ENCODE results near the gene KIF18B.

KIF18B gene

DNA sequence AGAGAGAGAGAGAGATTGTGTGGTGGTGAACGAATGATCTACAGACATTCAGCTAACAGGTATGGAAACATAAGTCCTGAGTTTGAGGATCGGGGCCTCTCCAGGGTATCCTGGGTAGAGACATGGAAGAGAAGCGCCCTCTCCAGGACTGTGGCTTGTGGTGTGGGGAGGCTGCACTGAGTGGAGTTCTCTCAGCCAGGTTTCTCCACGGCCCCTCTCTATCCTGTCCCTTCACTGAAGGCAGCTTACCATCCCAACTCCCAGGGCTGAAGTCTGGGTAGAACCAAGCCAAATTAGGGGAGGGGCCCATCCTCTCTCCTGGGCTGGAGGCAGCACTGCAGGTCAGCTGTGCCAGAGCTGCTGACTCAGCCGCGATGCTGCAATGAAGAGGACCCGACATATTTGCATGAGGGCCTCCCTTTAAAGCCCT lies 14.4 kb upstream of the KIF18B start:
- H3K79me2 ChIP-seq (ENCODE audit: insufficient read depth, low read length), result no peaks in the 10 kb centered on the region
- H3K4me1 ChIP-seq (ENCODE audit: insufficient read depth, low read length, severe bottlenecking), result no peaks in the 10 kb centered on the region
- no peak overlapping the region for H3K9ac ChIP-seq (ENCODE audit: low read length)
- H2AFZ ChIP-seq (ENCODE audit: low read length), result no peak overlapping the region
- H4K20me1 ChIP-seq (ENCODE audit: insufficient read depth, low read length), result no peaks in the 10 kb centered on the region
- no peaks in the 10 kb centered on the region for H3K9me2 ChIP-seq (ENCODE audit: low read depth, low read length)
- no peaks in the 10 kb centered on the region for H3K36me3 ChIP-seq (ENCODE audit: insufficient read depth, low read length)
- H3F3A ChIP-seq (ENCODE audit: insufficient read depth, low read length), result no peaks in the 10 kb centered on the region
- H3K4me3 ChIP-seq (ENCODE audit: low read depth, low read length, poor library complexity, severe bottlenecking), result no peak overlapping the region
- peaks cover 14% of the 10 kb centered on the region; the same call in 1 of the 2 replicates for H3K27me3 ChIP-seq (ENCODE audit: insufficient read depth, low read length)
- H3K9me3 ChIP-seq (ENCODE audit: low read length), result no peaks in the 10 kb centered on the region
- no peak overlapping the region; the same call in 1 of the 2 replicates for H3K4me2 ChIP-seq (ENCODE audit: low read length)
- TF ChIP-seq, protein P1, sequence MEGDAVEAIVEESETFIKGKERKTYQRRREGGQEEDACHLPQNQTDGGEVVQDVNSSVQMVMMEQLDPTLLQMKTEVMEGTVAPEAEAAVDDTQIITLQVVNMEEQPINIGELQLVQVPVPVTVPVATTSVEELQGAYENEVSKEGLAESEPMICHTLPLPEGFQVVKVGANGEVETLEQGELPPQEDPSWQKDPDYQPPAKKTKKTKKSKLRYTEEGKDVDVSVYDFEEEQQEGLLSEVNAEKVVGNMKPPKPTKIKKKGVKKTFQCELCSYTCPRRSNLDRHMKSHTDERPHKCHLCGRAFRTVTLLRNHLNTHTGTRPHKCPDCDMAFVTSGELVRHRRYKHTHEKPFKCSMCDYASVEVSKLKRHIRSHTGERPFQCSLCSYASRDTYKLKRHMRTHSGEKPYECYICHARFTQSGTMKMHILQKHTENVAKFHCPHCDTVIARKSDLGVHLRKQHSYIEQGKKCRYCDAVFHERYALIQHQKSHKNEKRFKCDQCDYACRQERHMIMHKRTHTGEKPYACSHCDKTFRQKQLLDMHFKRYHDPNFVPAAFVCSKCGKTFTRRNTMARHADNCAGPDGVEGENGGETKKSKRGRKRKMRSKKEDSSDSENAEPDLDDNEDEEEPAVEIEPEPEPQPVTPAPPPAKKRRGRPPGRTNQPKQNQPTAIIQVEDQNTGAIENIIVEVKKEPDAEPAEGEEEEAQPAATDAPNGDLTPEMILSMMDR (IDR thresholded peaks at IDR 0.05; ENCODE audit: low read length), result peak; percentile 13; the same call in 1 of the 2 replicates
- TF ChIP-seq EZH2 (IDR thresholded peaks at IDR 0.05; ENCODE audit: borderline replicate concordance, low read length), result no peak
- no peak overlapping the region for H3K27ac ChIP-seq (ENCODE audit: low read depth, low read length, poor library complexity, severe bottlenecking)

DNA sequence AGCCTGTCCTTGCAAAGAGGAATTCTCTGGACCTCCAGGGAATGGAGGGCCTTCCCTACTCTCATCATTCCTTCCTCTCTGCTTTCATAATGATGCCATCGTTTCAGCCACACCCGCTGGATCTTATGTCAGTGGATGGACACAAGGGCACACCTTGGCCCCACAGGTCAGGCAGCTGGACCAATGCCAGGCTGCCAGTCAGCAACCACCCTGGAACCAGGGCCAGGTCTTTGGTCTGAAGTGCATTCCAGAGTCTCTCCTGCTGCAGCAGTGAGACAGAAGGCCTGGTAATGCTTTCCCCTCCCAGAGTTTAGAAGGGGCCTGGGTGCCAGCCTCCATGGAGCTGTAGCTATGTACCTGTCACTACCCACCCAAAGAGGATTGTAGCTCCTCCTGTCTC lies 13.1 kb upstream of the KIF18B start:
- Histone ChIP-seq H3K27me3 (ENCODE audit: insufficient read depth, low read length) (peaks cover 14% of the 10 kb centered on the region; the same call in 1 of the 2 replicates), H3K4me3 (ENCODE audit: low read depth, low read length, poor library complexity, severe bottlenecking) (no peak overlapping the region), H3K79me2 (ENCODE audit: insufficient read depth, low read length) (no peaks in the 10 kb centered on the region), H2AFZ (ENCODE audit: low read length) (no peak overlapping the region), H4K20me1 (ENCODE audit: insufficient read depth, low read length) (no peaks in the 10 kb centered on the region), H3K9ac (ENCODE audit: low read length) (no peak overlapping the region), H3K27ac (ENCODE audit: low read depth, low read length, poor library complexity, severe bottlenecking) (no peak overlapping the region), H3K4me2 (ENCODE audit: low read length) (no peak overlapping the region), H3K36me3 (ENCODE audit: insufficient read depth, low read length) (no peaks in the 10 kb centered on the region), H3F3A (ENCODE audit: insufficient read depth, low read length) (no peaks in the 10 kb centered on the region), H3K9me2 (ENCODE audit: low read depth, low read length) (no peaks in the 10 kb centered on the region), H3K9me3 (ENCODE audit: low read length) (no peaks in the 10 kb centered on the region), H3K4me1 (ENCODE audit: insufficient read depth, low read length, severe bottlenecking) (no peaks in the 10 kb centered on the region)
- TF ChIP-seq EZH2 (IDR thresholded peaks at IDR 0.05; ENCODE audit: borderline replicate concordance, low read length), result no peak
- TF ChIP-seq, protein P1 (IDR thresholded peaks at IDR 0.05; ENCODE audit: low read length), result no peak

DNA sequence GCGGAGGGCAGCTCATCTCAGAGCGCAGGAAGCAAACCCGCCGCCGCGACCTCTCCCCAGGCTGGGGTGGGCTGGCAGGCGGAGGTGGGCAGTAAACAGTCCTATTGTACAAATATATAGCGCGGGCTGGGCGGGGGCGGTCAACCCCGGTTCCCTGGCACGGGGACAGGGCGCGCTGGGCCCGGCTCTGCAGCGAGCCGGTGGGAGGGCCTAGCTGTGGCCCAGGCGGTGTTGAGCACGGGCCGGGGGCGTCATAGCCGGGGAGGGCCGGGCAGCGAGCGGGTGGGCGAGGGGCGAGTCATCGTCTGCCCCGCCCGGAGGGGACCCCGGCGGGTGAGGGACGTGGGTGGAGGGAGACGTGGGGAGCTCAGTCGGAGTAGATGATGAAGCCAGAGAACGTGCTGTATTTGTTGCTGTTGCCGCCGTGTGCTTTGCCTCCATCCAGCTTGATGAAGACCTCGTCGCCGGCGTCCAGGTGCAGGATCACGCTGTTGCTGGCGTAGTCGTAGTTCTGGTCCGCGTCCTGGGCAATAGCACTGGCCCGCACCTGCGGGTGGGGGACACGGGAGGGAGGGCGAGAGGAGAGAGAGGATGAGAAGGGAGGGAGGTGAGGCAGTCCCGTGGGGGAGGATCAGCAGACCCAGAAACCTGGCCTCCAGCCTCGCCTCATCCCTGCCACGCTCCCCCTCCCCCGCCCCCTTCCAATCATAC lies 12.4 kb upstream of the KIF18B start:
- H3K4me1 ChIP-seq (ENCODE audit: insufficient read depth, low read length, severe bottlenecking), result no peaks in the 10 kb centered on the region
- no peaks in the 10 kb centered on the region for H4K20me1 ChIP-seq (ENCODE audit: insufficient read depth, low read length)
- peaks cover 14% of the 10 kb centered on the region; the same call in 1 of the 2 replicates for H3K27me3 ChIP-seq (ENCODE audit: insufficient read depth, low read length)
- no peaks in the 10 kb centered on the region for H3K79me2 ChIP-seq (ENCODE audit: insufficient read depth, low read length)
- TF ChIP-seq EZH2 (IDR thresholded peaks at IDR 0.05; ENCODE audit: borderline replicate concordance, low read length), result no peak
- TF ChIP-seq, protein P1 (IDR thresholded peaks at IDR 0.05; ENCODE audit: low read length), result no peak
- H3K27ac ChIP-seq (ENCODE audit: low read depth, low read length, poor library complexity, severe bottlenecking), result no peak overlapping the region
- H3K4me2 ChIP-seq (ENCODE audit: low read length), result no peak overlapping the region
- no peaks in the 10 kb centered on the region for H3K9me3 ChIP-seq (ENCODE audit: low read length)
- no peaks in the 10 kb centered on the region for H3K9me2 ChIP-seq (ENCODE audit: low read depth, low read length)
- H2AFZ ChIP-seq (ENCODE audit: low read length), result no peak overlapping the region
- no peaks in the 10 kb centered on the region for H3K36me3 ChIP-seq (ENCODE audit: insufficient read depth, low read length)
- no peaks in the 10 kb centered on the region for H3F3A ChIP-seq (ENCODE audit: insufficient read depth, low read length)
- H3K9ac ChIP-seq (ENCODE audit: low read length), result no peak overlapping the region
- H3K4me3 ChIP-seq (ENCODE audit: low read depth, low read length, poor library complexity, severe bottlenecking), result no peak overlapping the region
